Measurements from ENCODE around the gene NDUFAF8. TPM values are rescaled to one million over a fixed set of nuclear protein-coding genes. Genes with fewer than 3 reads are reported as not detected.

Gene NDUFAF8
- total RNA-seq, 4 donors from 2014 or later, result 22.0 to 67.0 (median 34.3) TPM

DNA sequence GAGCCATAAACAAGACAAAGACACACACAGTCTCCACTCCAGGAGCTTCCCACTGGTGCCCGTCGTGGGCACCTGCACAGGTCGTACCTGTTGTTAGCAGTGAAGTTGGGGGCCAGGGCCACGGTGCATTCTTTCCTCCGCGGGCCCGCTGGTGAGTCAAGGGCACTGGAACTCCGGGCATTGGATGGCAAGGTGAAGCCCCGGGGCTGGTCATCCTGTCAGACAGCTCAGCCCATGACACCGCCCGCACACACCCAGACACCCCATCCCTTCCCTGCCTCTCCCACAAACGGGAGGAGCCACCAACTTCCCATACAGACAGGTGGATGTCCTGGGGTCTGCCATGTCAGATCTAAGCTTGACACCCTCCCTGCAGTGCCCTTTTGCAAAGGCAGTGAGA lies 32.5 kb upstream of the NDUFAF8 start:
- no peak for DNase-seq
- Histone ChIP-seq H3K4me1 (no peaks in the 10 kb centered on the region), H3K27ac (no peak overlapping the region), H3K36me3 (peaks cover 0 to 35% (median 0%) of the 10 kb centered on the region in 3 donors), H3K9me3 (no peaks in the 10 kb centered on the region), H3K4me3 (no peak overlapping the region), H3K27me3 (no peaks in the 10 kb centered on the region)
- intact Hi-C loops (cut with DNase I), result no loop called here
- no peak for TF ChIP-seq POLR2A (IDR thresholded peaks at IDR 0.05)
- 89 to 94% methylated on average over 3 of the region's 12 CpGs for WGBS, 2 donors

- 58 to 93% methylated on average over 3 to 7 of the region's 21 CpGs for WGBS, 2 donors
- no peaks in the 10 kb centered on the region for H3K4me1 ChIP-seq
- intact Hi-C loops (cut with DNase I), result no loop called here
- H3K36me3 ChIP-seq, result peaks cover 0 to 34% (median 0%) of the 10 kb centered on the region in 3 donors
- TF ChIP-seq CTCF (IDR thresholded peaks at IDR 0.05) (no peak), POLR2A (IDR thresholded peaks at IDR 0.05) (no peak)
- no peak overlapping the region for H3K27ac ChIP-seq
- H3K9me3 ChIP-seq, result no peaks in the 10 kb centered on the region
- H3K4me3 ChIP-seq, result no peak overlapping the region
- H3K27me3 ChIP-seq, result no peaks in the 10 kb centered on the region
- DNase-seq, result no peak
Observed at GRCh38 chr17:81207610-81208581, 31.2 kb upstream of the NDUFAF8 start.

GRCh38 chr17:81208651-81209050 lies 30.5 kb upstream of the NDUFAF8 start:
- intact Hi-C loops (cut with DNase I), result no loop called here

GRCh38 chr17:81209141-81209540 lies 30.0 kb upstream of the NDUFAF8 start:
- H3K4me3 ChIP-seq, result no peak overlapping the region
- no peaks in the 10 kb centered on the region for H3K27me3 ChIP-seq
- no peak for TF ChIP-seq POLR2A (IDR thresholded peaks at IDR 0.05)
- no peak for TF ChIP-seq CTCF (IDR thresholded peaks at IDR 0.05)
- DNase-seq, result no peak
- WGBS, 2 donors, result 94 to 98% methylated on average over 8 to 9 of the region's 16 CpGs
- intact Hi-C loops (cut with DNase I), result no loop called here
- H3K27ac ChIP-seq, result no peak overlapping the region
- H3K36me3 ChIP-seq, result peaks cover 0 to 22% (median 0%) of the 10 kb centered on the region in 3 donors
- no peaks in the 10 kb centered on the region for H3K4me1 ChIP-seq
- no peaks in the 10 kb centered on the region for H3K9me3 ChIP-seq

More at GRCh38 chr17:81208651-81209050, 30.5 kb upstream of the NDUFAF8 start:
- 98 to 100% methylated on average over 5 to 9 of the region's 10 CpGs for WGBS, 2 donors
- Histone ChIP-seq H3K4me1 (no peaks in the 10 kb centered on the region), H3K36me3 (peaks cover 0 to 27% (median 0%) of the 10 kb centered on the region in 3 donors), H3K9me3 (no peaks in the 10 kb centered on the region), H3K27me3 (no peaks in the 10 kb centered on the region), H3K27ac (no peak overlapping the region), H3K4me3 (no peak overlapping the region)
- no peak for DNase-seq
- no peak for TF ChIP-seq POLR2A (IDR thresholded peaks at IDR 0.05)

DNA sequence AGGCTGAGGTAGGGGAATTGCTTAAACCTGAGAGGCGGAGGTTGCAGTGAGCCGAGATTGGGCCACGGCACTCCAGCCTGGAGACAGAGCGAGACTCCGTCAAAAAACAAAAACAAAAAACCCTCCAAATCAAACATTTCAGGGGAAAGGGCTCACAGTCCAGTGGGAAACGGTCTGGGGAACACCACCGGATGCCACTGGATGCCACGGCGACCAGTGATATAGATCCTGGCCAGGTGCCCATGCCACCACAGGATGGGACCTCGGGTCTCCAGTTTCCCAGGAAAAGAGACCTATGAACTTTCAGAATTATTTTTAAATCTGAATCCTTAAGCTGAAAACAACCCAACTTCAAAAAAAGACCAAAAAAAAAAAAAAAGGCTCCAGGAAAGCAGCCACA lies 28.7 kb upstream of the NDUFAF8 start:
- Histone ChIP-seq H3K36me3 (peaks cover 0 to 21% (median 0%) of the 10 kb centered on the region in 3 donors), H3K4me1 (no peaks in the 10 kb centered on the region), H3K27ac (no peak overlapping the region), H3K9me3 (no peaks in the 10 kb centered on the region), H3K27me3 (no peaks in the 10 kb centered on the region), H3K4me3 (no peak overlapping the region)
- 65 to 76% methylated on average over 6 to 10 of the region's 10 CpGs for WGBS, 2 donors
- intact Hi-C loops (cut with DNase I), result no loop called here
- TF ChIP-seq CTCF (IDR thresholded peaks at IDR 0.05) (no peak), POLR2A (IDR thresholded peaks at IDR 0.05) (no peak)
- DNase-seq, result no peak

- Histone ChIP-seq H3K4me3 (no peak overlapping the region), H3K27ac (no peak overlapping the region), H3K27me3 (no peaks in the 10 kb centered on the region), H3K9me3 (no peaks in the 10 kb centered on the region), H3K4me1 (no peaks in the 10 kb centered on the region), H3K36me3 (peaks cover 0 to 21% (median 0%) of the 10 kb centered on the region in 3 donors)
- TF ChIP-seq POLR2A (IDR thresholded peaks at IDR 0.05), result no peak
- no peak for TF ChIP-seq CTCF (IDR thresholded peaks at IDR 0.05)
- DNase-seq, result no peak
- 41 to 62% methylated on average over 6 to 9 of the region's 14 CpGs for WGBS, 2 donors
- intact Hi-C loops (cut with DNase I), result no loop called here
Observed at GRCh38 chr17:81210868-81211267, 28.2 kb upstream of the NDUFAF8 start.

Data from esophagus squamous epithelium (tissue), 5 donors.